SK-N-SH (cell line): ENCODE results near the gene TMEM129. TPM values are rescaled to one million over a fixed set of nuclear protein-coding genes. Genes with fewer than 3 reads are reported as not detected.

Source experiments
- CTCF ChIA-PET: fragments of 300-600, 350-600 bp; formaldehyde crosslinking; extraction: SDS; loops from one replicate; lab custom pipeline; 2021; lab: Yijun Ruan, JAX
- POLR2A ChIA-PET: fragments of 350-600 bp; sonication (Branson Sonifier 250); formaldehyde crosslinking; extraction: SDS; loops from one replicate; lab custom pipeline; 2020; ENCODE audit warnings: antibody characterized with exemption, inconsistent platforms; lab: Yijun Ruan, JAX
- DNase-seq: peaks from one replicate; pipeline ENCODE4 v3.0.0; 2012
- H2AFZ ChIP-seq: fragments of 200-600 bp; sonication (generic); 2 replicates; pipeline ENCODE4 v1.8.1; 2016; ENCODE audit warnings: antibody characterized with exemption, mild to moderate bottlenecking, low read depth
- H3F3A ChIP-seq: fragments of 200-600 bp; sonication (generic); replicated peaks from 2 replicates; pipeline ENCODE3; 2016; ENCODE audit warnings: antibody characterized with exemption, mild to moderate bottlenecking; ENCODE audit not compliant: insufficient read depth
- H3K27ac ChIP-seq, 2 experiments: fragments of 200-500 bp in 1 of 2; fragments of 200-600 bp in 1 of 2; sonication (Bioruptor generic) in 1 of 2; sonication (generic), shearing (Covaris generic) in 1 of 2; 2 replicates each; pipeline versions ENCODE4 v1.5.1 to v1.6.1; 2014 to 2016; ENCODE audit warnings: low read depth in 2 of 2, inconsistent platforms in 1 of 2, low read length in 1 of 2, mild to moderate bottlenecking in 1 of 2, mixed read lengths in 1 of 2
- H3K27me3 ChIP-seq: fragments of 200-600 bp; sonication (generic), shearing (Covaris generic); 2 replicates; pipeline ENCODE4 v1.6.1; 2016; ENCODE audit warnings: mixed run types; ENCODE audit not compliant: insufficient read depth
- H3K36me3 ChIP-seq, 2 experiments: fragments of 200-500 bp in 1 of 2; fragments of 200-600 bp in 1 of 2; sonication (Bioruptor generic) in 1 of 2; sonication (generic) in 1 of 2; replicated peaks in 1 of 2; 2 replicates each; pipeline versions ENCODE3 to v1.5.1; 2014 to 2016; ENCODE audit warnings: low read length in 1 of 2, mild to moderate bottlenecking in 1 of 2; ENCODE audit not compliant: insufficient read depth in 2 of 2, control insufficient read depth in 1 of 2
- H3K4me1 ChIP-seq, 2 experiments: fragments of 200-500 bp in 1 of 2; fragments of 200-600 bp in 1 of 2; sonication (Bioruptor generic) in 1 of 2; sonication (generic), shearing (Covaris generic) in 1 of 2; 2 replicates each; pipeline versions ENCODE4 v1.5.1 to v1.6.1; 2014 to 2016; ENCODE audit warnings: low read depth in 1 of 2, low read length in 1 of 2, mixed run types in 1 of 2; ENCODE audit not compliant: insufficient read depth in 2 of 2, control insufficient read depth in 1 of 2
- H3K4me2 ChIP-seq: fragments of 200-600 bp; sonication (generic), shearing (Covaris generic); 2 replicates; pipeline ENCODE4 v1.6.1; 2017; ENCODE audit warnings: mixed run types
- H3K4me3 ChIP-seq, 2 experiments: fragments of 200-500 bp in 1 of 2; fragments of 200-600 bp in 1 of 2; sonication (Bioruptor generic) in 1 of 2; sonication (generic), shearing (Covaris generic) in 1 of 2; 2 replicates each; pipeline versions ENCODE4 v1.5.1 to v1.8.1; 2014 to 2016; ENCODE audit warnings: low read depth in 2 of 2, inconsistent platforms in 1 of 2, low read length in 1 of 2, mild to moderate bottlenecking in 1 of 2, mixed read lengths in 1 of 2, moderate library complexity in 1 of 2
- H3K79me2 ChIP-seq: fragments of 200-600 bp; sonication (generic); 2 replicates; pipeline ENCODE4 v1.8.1; 2017; ENCODE audit warnings: mild to moderate bottlenecking; ENCODE audit not compliant: insufficient read depth
- H3K9ac ChIP-seq: fragments of 200-600 bp; sonication (generic); 2 replicates; pipeline ENCODE4 v1.6.1; 2017; ENCODE audit warnings: mixed run types
- H3K9me2 ChIP-seq: fragments of 200-600 bp; sonication (generic); 2 replicates; pipeline ENCODE4 v1.6.1; 2017; ENCODE audit warnings: mixed run types
- H3K9me3 ChIP-seq: fragments of 200-600 bp; sonication (generic); 2 replicates; pipeline ENCODE4 v1.6.1; 2017; ENCODE audit warnings: mixed run types, mild to moderate bottlenecking, moderate library complexity
- H4K20me1 ChIP-seq: fragments of 200-600 bp; sonication (generic); 2 replicates; pipeline ENCODE4 v1.6.1; 2017; ENCODE audit warnings: mild to moderate bottlenecking, mixed run types; ENCODE audit not compliant: insufficient read depth
- CHD2 ChIP-seq: fragments of 150-350 bp; IDR thresholded peaks from 2 replicates; pipeline ENCODE4 v1.6.1; 2018; ENCODE audit warnings: low read length; ENCODE audit not compliant: partially characterized antibody
- ELF1 ChIP-seq: IDR thresholded peaks from 2 replicates; pipeline ENCODE4 v1.4.0; 2012
- EP300 ChIP-seq, 2 experiments: IDR thresholded peaks; 2 replicates each; pipeline versions ENCODE4 v1.4.0 to v1.6.1; 2012; ENCODE audit warnings: borderline replicate concordance in 1 of 2, low read depth in 1 of 2, low read length in 1 of 2
- EZH2phosphoT487 ChIP-seq: fragments of 200-600 bp; sonication (generic); IDR thresholded peaks from 2 replicates; pipeline ENCODE4 v1.6.1; 2017; ENCODE audit warnings: low read depth, mixed run types, mild to moderate bottlenecking, antibody characterized with exemption, moderate library complexity, borderline replicate concordance
- FOXJ3 ChIP-seq: sonication (generic); formaldehyde crosslinking; IDR thresholded peaks from 2 replicates; pipeline ENCODE4 v1.5.1; 2020; ENCODE audit warnings: mild to moderate bottlenecking, missing genetic modification reagents
- GABPA ChIP-seq: IDR thresholded peaks from 2 replicates; pipeline ENCODE4 v1.4.0; 2012; ENCODE audit warnings: low read depth, mild to moderate bottlenecking
- GATA2 ChIP-seq: sonication (generic); formaldehyde crosslinking; IDR thresholded peaks from 2 replicates; pipeline ENCODE4 v1.5.0; 2020; ENCODE audit warnings: mild to moderate bottlenecking, missing genetic modification reagents
- JUND ChIP-seq: IDR thresholded peaks from 2 replicates; pipeline ENCODE4 v1.4.0; 2012
- MEF2A ChIP-seq: IDR thresholded peaks from 2 replicates; pipeline ENCODE4 v1.4.0; 2012; ENCODE audit warnings: low read depth, borderline replicate concordance
- MXI1 ChIP-seq: IDR thresholded peaks from 2 replicates; pipeline ENCODE4 v1.6.1; 2012; ENCODE audit warnings: mild to moderate bottlenecking, low read depth, low read length, improper control_type of control experiment
- NFIC ChIP-seq: IDR thresholded peaks from 2 replicates; pipeline ENCODE4 v1.4.0; 2012; ENCODE audit warnings: borderline replicate concordance
- NRF1 ChIP-seq: IDR thresholded peaks from 2 replicates; pipeline ENCODE4 v1.6.1; 2012; ENCODE audit warnings: low read depth, mild to moderate bottlenecking, low read length
- POLR2AphosphoS5 ChIP-seq: IDR thresholded peaks from 2 replicates; pipeline ENCODE4 v1.6.1; 2012; ENCODE audit warnings: low read depth, low read length
- RAD21 ChIP-seq: IDR thresholded peaks from 2 replicates; pipeline ENCODE4 v1.6.1; 2012; ENCODE audit warnings: mild to moderate bottlenecking, low read length
- RCOR1 ChIP-seq: fragments of 150-350 bp; IDR thresholded peaks from 2 replicates; pipeline ENCODE4 v1.6.1; 2017; ENCODE audit warnings: antibody characterized with exemption, low read length
- RFX5 ChIP-seq: IDR thresholded peaks from 2 replicates; pipeline ENCODE4 v1.6.1; 2012; ENCODE audit warnings: mild to moderate bottlenecking, improper control_type of control experiment, low read length
- RXRA ChIP-seq: IDR thresholded peaks from 2 replicates; pipeline ENCODE4 v1.4.0; 2012; ENCODE audit warnings: low read depth, mild to moderate bottlenecking, borderline replicate concordance
- SMC3 ChIP-seq: IDR thresholded peaks from 2 replicates; pipeline ENCODE4 v1.6.1; 2012; ENCODE audit warnings: low read depth, low read length, improper control_type of control experiment
- TAF1 ChIP-seq: IDR thresholded peaks from 2 replicates; pipeline ENCODE4 v1.6.1; 2012; ENCODE audit warnings: low read depth, mild to moderate bottlenecking, low read length, moderate library complexity, borderline replicate concordance
- YY1 ChIP-seq: IDR thresholded peaks from 2 replicates; pipeline ENCODE4 v1.4.0; 2012; ENCODE audit warnings: low read depth, mild to moderate bottlenecking
- WGBS: methylation state at CpG from one replicate; pipeline ENCODE4 v1.1.6; 2017; ENCODE audit warnings: low lambda C conversion rate; 5-methylcytosine and 5-hydroxymethylcytosine counted together
- polyA plus RNA-seq, 3 experiments: library from polyadenylated mRNA; depleted of rRNA; stranded (reverse); fragments of >200 nt; gene quantifications; 2 replicates each; pipeline ENCODE4 v1.2.3, GENCODE V29; 2012
- TF ChIP-seq, protein P1 (sequence below): IDR thresholded peaks from 2 replicates; pipeline ENCODE4 v1.4.0; 2012; ENCODE audit warnings: low read depth, borderline replicate concordance
- TF ChIP-seq, protein P2 (sequence below): fragments of 200-600 bp; sonication (generic); IDR thresholded peaks from 2 replicates; pipeline ENCODE4 v1.6.1; 2017; ENCODE audit warnings: antibody characterized with exemption, mild to moderate bottlenecking, moderate library complexity
- TF ChIP-seq, protein P3 (sequence below): IDR thresholded peaks from 2 replicates; pipeline ENCODE4 v1.4.0; 2012; ENCODE audit warnings: low read depth, borderline replicate concordance
- TF ChIP-seq, protein P4 (sequence below): IDR thresholded peaks from 2 replicates; pipeline ENCODE4 v1.4.0; 2012; ENCODE audit warnings: low read depth
- TF ChIP-seq, protein P5 (sequence below): fragments of 150-350 bp; IDR thresholded peaks from 2 replicates; pipeline ENCODE4 v1.6.1; 2017; ENCODE audit warnings: antibody characterized with exemption, low read length, low read depth, borderline replicate concordance
- TF ChIP-seq, protein P6 (sequence below): fragments of 150-350 bp; IDR thresholded peaks from 2 replicates; pipeline ENCODE4 v1.6.1; 2016; ENCODE audit warnings: mild to moderate bottlenecking, low read depth, low read length

The TMEM129 gene
- polyA plus RNA-seq, 1 of the 3 experiments (the other 2 are of a cell fraction), result 36.5 TPM

DNA sequence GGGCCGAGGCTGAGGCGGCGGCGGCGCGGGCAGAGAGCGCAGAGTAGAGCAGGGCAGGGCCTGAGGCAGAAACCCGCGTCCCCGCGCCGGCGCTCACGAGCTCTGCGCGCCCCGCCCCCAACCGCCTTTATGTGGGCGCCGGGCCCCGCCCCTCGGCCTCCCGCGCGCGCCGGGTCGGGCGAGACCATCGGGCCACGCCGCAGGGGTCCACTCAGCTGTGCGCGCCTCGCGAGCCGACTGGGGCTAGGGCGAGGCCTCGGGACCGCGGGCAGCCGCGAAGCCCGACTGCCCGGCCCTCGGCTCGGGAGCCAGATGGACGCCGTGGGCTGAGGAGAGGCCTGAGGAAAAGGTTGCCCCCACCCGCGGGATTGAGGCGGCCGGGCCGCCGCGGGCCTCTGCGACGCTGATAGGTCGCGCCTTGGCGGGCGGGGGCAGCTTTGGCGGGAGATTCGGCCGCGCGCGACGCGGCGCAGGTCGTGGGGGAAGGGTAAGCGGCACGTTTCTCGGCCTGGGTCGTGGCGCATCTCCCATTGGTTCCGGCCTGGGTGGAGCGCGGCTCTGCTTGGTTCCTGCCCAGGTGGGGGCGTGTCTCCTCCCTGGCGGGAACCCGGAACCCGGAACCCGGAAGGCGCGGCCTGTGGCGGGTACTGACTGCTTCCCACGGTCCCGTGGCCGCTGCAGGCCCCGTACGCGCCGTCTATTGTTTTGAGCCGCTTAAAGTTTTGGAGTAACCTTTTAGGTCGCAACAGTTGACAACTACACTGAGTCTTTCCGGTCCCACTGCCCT, 8.7 kb downstream of the TMEM129 start, which contains the start of gene SLBP:
Gene SLBP, minus strand, starts transcription at position 104 of the 787 bp plus-strand sequence. CDS start 131 bp downstream, outside the sequence.
- WGBS, result 0% methylated on average over 2 of the region's 98 CpGs
- Histone ChIP-seq H3K9ac (peak within 1 kb of the TSS; percentile 100), H3K36me3 (peaks cover 18 to 27% of the 10 kb centered on the region in 2 experiments), H3K79me2 (peaks cover 88% of the 10 kb centered on the region), H3K4me1 (peaks cover 14 to 23% of the 10 kb centered on the region in 2 experiments; a peak in 2 of 4 replicates), H3K27me3 (no peaks in the 10 kb centered on the region), H3K9me3 (no peaks in the 10 kb centered on the region), H3K9me2 (no peaks in the 10 kb centered on the region), H3F3A (peaks cover 24% of the 10 kb centered on the region), H3K4me3 (peak within 1 kb of the TSS; percentile 77 to 97), H4K20me1 (peaks cover 31% of the 10 kb centered on the region), H3K27ac (peak within 1 kb of the TSS; percentile 90 to 97), H2AFZ (peak within 1 kb of the TSS; percentile 93), H3K4me2 (peak within 1 kb of the TSS; percentile 99)
- CTCF ChIA-PET, result interaction anchor here (0.6 to 2.1 kb wide), 5 partner anchors 8 to 187 kb away, joined by 3 to 19 read pairs (median 4); partner anchors contain the start of genes TACC3 and TMEM129
- POLR2A ChIA-PET, result interaction anchor here (0.7 to 2.1 kb wide), 5 partner anchors 8 to 68 kb away, joined by 3 to 16 read pairs (median 4); partner anchors contain the start of genes TACC3 and TMEM129
- DNase-seq, result peak; percentile 97
- TF ChIP-seq, protein P1, sequence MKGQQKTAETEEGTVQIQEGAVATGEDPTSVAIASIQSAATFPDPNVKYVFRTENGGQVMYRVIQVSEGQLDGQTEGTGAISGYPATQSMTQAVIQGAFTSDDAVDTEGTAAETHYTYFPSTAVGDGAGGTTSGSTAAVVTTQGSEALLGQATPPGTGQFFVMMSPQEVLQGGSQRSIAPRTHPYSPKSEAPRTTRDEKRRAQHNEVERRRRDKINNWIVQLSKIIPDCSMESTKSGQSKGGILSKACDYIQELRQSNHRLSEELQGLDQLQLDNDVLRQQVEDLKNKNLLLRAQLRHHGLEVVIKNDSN, result 0 out of 2 replicates have a peak, but pooled peaks have one; percentile 4
- TF ChIP-seq, protein P2, sequence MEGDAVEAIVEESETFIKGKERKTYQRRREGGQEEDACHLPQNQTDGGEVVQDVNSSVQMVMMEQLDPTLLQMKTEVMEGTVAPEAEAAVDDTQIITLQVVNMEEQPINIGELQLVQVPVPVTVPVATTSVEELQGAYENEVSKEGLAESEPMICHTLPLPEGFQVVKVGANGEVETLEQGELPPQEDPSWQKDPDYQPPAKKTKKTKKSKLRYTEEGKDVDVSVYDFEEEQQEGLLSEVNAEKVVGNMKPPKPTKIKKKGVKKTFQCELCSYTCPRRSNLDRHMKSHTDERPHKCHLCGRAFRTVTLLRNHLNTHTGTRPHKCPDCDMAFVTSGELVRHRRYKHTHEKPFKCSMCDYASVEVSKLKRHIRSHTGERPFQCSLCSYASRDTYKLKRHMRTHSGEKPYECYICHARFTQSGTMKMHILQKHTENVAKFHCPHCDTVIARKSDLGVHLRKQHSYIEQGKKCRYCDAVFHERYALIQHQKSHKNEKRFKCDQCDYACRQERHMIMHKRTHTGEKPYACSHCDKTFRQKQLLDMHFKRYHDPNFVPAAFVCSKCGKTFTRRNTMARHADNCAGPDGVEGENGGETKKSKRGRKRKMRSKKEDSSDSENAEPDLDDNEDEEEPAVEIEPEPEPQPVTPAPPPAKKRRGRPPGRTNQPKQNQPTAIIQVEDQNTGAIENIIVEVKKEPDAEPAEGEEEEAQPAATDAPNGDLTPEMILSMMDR, result no peak
- TF ChIP-seq RCOR1, result no peak
- TF ChIP-seq JUND, result peak; percentile 12; the same call in 1 of the 2 replicates
- peak; percentile 71 for TF ChIP-seq GABPA
- TF ChIP-seq NFIC, result no peak; the same call in 1 of the 2 replicates
- TF ChIP-seq EZH2phosphoT487, result no peak
- peak; percentile 96 for TF ChIP-seq MXI1
- no peak for TF ChIP-seq SMC3
- peak; percentile 64; the same call in 1 of the 2 replicates for TF ChIP-seq POLR2AphosphoS5
- peak in 1 of 2 experiments; percentile 38; a peak in 1 of 4 replicates for TF ChIP-seq EP300 (IDR thresholded peaks at IDR 0.05; ENCODE audit: borderline replicate concordance in 1 of 2, low read depth in 1 of 2, low read length in 1 of 2)
- TF ChIP-seq NRF1, result peak; percentile 61
- TF ChIP-seq, protein P3, sequence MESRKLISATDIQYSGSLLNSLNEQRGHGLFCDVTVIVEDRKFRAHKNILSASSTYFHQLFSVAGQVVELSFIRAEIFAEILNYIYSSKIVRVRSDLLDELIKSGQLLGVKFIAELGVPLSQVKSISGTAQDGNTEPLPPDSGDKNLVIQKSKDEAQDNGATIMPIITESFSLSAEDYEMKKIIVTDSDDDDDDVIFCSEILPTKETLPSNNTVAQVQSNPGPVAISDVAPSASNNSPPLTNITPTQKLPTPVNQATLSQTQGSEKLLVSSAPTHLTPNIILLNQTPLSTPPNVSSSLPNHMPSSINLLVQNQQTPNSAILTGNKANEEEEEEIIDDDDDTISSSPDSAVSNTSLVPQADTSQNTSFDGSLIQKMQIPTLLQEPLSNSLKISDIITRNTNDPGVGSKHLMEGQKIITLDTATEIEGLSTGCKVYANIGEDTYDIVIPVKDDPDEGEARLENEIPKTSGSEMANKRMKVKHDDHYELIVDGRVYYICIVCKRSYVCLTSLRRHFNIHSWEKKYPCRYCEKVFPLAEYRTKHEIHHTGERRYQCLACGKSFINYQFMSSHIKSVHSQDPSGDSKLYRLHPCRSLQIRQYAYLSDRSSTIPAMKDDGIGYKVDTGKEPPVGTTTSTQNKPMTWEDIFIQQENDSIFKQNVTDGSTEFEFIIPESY, result no peak
- TF ChIP-seq RFX5, result peak; percentile 59; the same call in 1 of the 2 replicates
- no peak for TF ChIP-seq RAD21
- TF ChIP-seq MEF2A, result no peak; the same call in 1 of the 2 replicates
- TF ChIP-seq, protein P4, sequence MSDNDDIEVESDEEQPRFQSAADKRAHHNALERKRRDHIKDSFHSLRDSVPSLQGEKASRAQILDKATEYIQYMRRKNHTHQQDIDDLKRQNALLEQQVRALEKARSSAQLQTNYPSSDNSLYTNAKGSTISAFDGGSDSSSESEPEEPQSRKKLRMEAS, result peak; percentile 93
- TF ChIP-seq, protein P5, sequence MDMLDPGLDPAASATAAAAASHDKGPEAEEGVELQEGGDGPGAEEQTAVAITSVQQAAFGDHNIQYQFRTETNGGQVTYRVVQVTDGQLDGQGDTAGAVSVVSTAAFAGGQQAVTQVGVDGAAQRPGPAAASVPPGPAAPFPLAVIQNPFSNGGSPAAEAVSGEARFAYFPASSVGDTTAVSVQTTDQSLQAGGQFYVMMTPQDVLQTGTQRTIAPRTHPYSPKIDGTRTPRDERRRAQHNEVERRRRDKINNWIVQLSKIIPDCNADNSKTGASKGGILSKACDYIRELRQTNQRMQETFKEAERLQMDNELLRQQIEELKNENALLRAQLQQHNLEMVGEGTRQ, result no peak
- peak; percentile 88 for TF ChIP-seq TAF1
- no peak for TF ChIP-seq YY1
- TF ChIP-seq RXRA, result 0 out of 2 replicates have a peak, but pooled peaks have one; percentile 10
- TF ChIP-seq, protein P6, sequence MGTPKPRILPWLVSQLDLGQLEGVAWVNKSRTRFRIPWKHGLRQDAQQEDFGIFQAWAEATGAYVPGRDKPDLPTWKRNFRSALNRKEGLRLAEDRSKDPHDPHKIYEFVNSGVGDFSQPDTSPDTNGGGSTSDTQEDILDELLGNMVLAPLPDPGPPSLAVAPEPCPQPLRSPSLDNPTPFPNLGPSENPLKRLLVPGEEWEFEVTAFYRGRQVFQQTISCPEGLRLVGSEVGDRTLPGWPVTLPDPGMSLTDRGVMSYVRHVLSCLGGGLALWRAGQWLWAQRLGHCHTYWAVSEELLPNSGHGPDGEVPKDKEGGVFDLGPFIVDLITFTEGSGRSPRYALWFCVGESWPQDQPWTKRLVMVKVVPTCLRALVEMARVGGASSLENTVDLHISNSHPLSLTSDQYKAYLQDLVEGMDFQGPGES, result 0 out of 2 replicates have a peak, but pooled peaks have one; percentile 21
- TF ChIP-seq GATA2 (CRISPR knock-in tag), result no peak
- peak; percentile 98 for TF ChIP-seq ELF1
- TF ChIP-seq FOXJ3 (CRISPR knock-in tag), result no peak
- TF ChIP-seq CHD2, result peak; percentile 83
